Astrocyte (in vitro differentiated cells and primary cell): ENCODE data around the gene FOXP2. TPM values are rescaled to one million over a fixed set of nuclear protein-coding genes. Genes with fewer than 3 reads are reported as not detected.
"Not testable (repeated sequence)": the region's sequence is repeated elsewhere in the genome, so short reads cannot be mapped to it uniquely, and the experiment has no call there.

Source experiments
- DNase-seq: peaks from one replicate; pipeline ENCODE4 v3.0.0-alpha.2; 2010; ENCODE audit warnings: low read depth
- FAIRE-seq: peaks from 2 replicates; lab custom pipeline; 2011; peaks lifted over from hg19 to GRCh38; lab: Jason Lieb, UNC
- H2AFZ ChIP-seq: 2 replicates; pipeline ENCODE4 v1.6.0; 2012; ENCODE audit warnings: low read depth, low read length, inconsistent platforms
- H3K27ac ChIP-seq: 2 replicates; pipeline ENCODE4 v1.5.1; 2011; ENCODE audit warnings: low read depth, low read length, inconsistent platforms
- H3K27me3 ChIP-seq: 2 replicates; pipeline ENCODE4 v1.6.0; 2011; ENCODE audit warnings: low read length, inconsistent platforms; ENCODE audit not compliant: insufficient read depth
- H3K36me3 ChIP-seq: 2 replicates; pipeline ENCODE4 v1.5.1; 2011; ENCODE audit warnings: low read length, inconsistent platforms; ENCODE audit not compliant: insufficient read depth
- H3K4me1 ChIP-seq: 2 replicates; pipeline ENCODE4 v1.5.1; 2011; ENCODE audit warnings: low read length, inconsistent platforms; ENCODE audit not compliant: insufficient read depth
- H3K4me2 ChIP-seq: 2 replicates; pipeline ENCODE4 v1.6.0; 2012; ENCODE audit warnings: low read length, inconsistent platforms
- H3K4me3 ChIP-seq: 2 replicates; pipeline ENCODE4 v1.5.1; 2011; ENCODE audit warnings: low read depth, mild to moderate bottlenecking, low read length, inconsistent platforms; ENCODE audit not compliant: insufficient read depth
- H3K79me2 ChIP-seq: 2 replicates; pipeline ENCODE4 v1.6.0; 2012; ENCODE audit warnings: mild to moderate bottlenecking, low read length, inconsistent platforms; ENCODE audit not compliant: insufficient read depth
- H3K9ac ChIP-seq: 2 replicates; pipeline ENCODE4 v1.6.0; 2012; ENCODE audit warnings: mild to moderate bottlenecking, low read length, inconsistent platforms
- H3K9me3 ChIP-seq: 2 replicates; pipeline ENCODE4 v1.5.1; 2012; ENCODE audit warnings: low read depth, mild to moderate bottlenecking, low read length, inconsistent platforms; ENCODE audit not compliant: insufficient read depth
- H4K20me1 ChIP-seq: 2 replicates; pipeline ENCODE4 v1.6.0; 2012; ENCODE audit warnings: low read length, inconsistent platforms; ENCODE audit not compliant: insufficient read depth
- H3K27ac Mint-ChIP-seq: one replicate; pipeline ENCODE4 v1.8.0; 2021; ENCODE audit warnings: mild to moderate bottlenecking, mixed read lengths; ENCODE audit not compliant: unreplicated experiment
- H3K27me3 Mint-ChIP-seq: one replicate; pipeline ENCODE4 v1.8.0; 2021; ENCODE audit warnings: low read depth, mixed read lengths; ENCODE audit not compliant: unreplicated experiment
- H3K36me3 Mint-ChIP-seq: one replicate; pipeline ENCODE4 v1.8.0; 2021; ENCODE audit warnings: low read depth, mixed read lengths; ENCODE audit not compliant: unreplicated experiment
- H3K4me1 Mint-ChIP-seq: one replicate; pipeline ENCODE4 v1.8.0; 2021; ENCODE audit warnings: low read depth, mixed read lengths; ENCODE audit not compliant: unreplicated experiment
- H3K4me3 Mint-ChIP-seq: one replicate; pipeline ENCODE4 v1.8.0; 2021; ENCODE audit warnings: mild to moderate bottlenecking, moderate library complexity, mixed read lengths; ENCODE audit not compliant: unreplicated experiment
- H3K9me3 Mint-ChIP-seq: one replicate; pipeline ENCODE4 v1.8.0; 2021; ENCODE audit warnings: mild to moderate bottlenecking, mixed read lengths; ENCODE audit not compliant: unreplicated experiment
- EZH2 ChIP-seq: IDR thresholded peaks from 2 replicates; pipeline ENCODE4 v1.6.1; 2012; ENCODE audit warnings: mild to moderate bottlenecking, low read length, inconsistent platforms; ENCODE audit not compliant: insufficient read depth
- total RNA-seq: library from RNA; stranded (reverse); gene quantifications from 2 replicates; pipeline ENCODE4 v1.2.1, GENCODE V29; 2021
- TF ChIP-seq, protein P1 (sequence below): IDR thresholded peaks from 2 replicates; pipeline ENCODE4 v1.5.1; 2011; ENCODE audit warnings: low read depth, mild to moderate bottlenecking, inconsistent platforms, low read length, moderate library complexity; ENCODE audit not compliant: insufficient read depth

Gene FOXP2
- total RNA-seq, 1 donor from 2014 or later: 3.4 TPM

DNA sequence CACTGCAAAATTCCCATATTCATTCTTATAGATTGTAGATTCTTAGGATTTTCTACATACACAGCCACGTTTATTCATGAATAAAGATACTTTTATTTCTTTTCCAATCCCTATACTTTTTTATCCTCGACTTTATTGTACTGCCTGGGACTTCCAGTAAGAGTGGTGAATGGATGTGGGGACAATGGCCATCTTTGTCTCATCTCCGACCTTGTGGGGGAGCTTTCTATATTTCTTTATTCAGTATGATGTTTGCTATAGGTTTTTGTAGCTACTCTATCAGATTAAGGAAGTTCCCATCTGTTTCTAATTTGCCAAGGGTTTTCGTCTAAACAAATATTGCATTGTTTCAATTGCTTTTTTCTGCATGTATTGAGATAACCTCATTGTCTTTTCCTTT is 184.3 kb downstream of the FOXP2 start:
- H3K27me3 ChIP-seq: no peaks in the 10 kb centered on the region
- no peak for FAIRE-seq

DNA sequence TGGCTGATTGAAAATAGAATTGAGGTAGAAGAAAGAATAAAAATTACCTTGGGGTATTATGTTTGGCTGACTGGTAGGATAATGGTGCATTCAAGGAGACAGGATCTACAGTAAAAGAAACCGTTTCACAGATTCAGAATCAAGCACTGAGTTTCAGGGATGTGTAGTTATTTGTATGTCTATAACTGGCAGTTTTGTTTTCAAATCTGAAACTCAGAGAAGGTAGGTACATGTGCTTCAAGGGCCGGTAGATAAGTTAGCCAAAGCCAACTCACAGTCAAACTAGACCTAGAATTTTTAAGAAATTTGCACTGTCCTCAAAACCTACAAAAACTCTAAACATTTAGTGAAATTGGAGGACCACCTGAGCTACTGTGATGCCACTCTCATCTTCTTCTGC is 191.5 kb downstream of the FOXP2 start:
- H3K4me1 Mint-ChIP-seq: no peaks in the 10 kb centered on the region
- H3K27ac ChIP-seq: no peak overlapping the region
- H3K4me1 ChIP-seq: no peaks in the 10 kb centered on the region
- H4K20me1 ChIP-seq: no peaks in the 10 kb centered on the region
- H3K36me3 Mint-ChIP-seq: no peaks in the 10 kb centered on the region
- no peaks in the 10 kb centered on the region for H3K27me3 Mint-ChIP-seq
- no peak overlapping the region for H2AFZ ChIP-seq
- TF ChIP-seq EZH2: no peak
- TF ChIP-seq, protein P1, sequence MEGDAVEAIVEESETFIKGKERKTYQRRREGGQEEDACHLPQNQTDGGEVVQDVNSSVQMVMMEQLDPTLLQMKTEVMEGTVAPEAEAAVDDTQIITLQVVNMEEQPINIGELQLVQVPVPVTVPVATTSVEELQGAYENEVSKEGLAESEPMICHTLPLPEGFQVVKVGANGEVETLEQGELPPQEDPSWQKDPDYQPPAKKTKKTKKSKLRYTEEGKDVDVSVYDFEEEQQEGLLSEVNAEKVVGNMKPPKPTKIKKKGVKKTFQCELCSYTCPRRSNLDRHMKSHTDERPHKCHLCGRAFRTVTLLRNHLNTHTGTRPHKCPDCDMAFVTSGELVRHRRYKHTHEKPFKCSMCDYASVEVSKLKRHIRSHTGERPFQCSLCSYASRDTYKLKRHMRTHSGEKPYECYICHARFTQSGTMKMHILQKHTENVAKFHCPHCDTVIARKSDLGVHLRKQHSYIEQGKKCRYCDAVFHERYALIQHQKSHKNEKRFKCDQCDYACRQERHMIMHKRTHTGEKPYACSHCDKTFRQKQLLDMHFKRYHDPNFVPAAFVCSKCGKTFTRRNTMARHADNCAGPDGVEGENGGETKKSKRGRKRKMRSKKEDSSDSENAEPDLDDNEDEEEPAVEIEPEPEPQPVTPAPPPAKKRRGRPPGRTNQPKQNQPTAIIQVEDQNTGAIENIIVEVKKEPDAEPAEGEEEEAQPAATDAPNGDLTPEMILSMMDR: no peak
- no peak overlapping the region for H3K9ac ChIP-seq
- FAIRE-seq (no peak), DNase-seq (no peak)
- no peak overlapping the region for H3K4me2 ChIP-seq
- H3K27me3 ChIP-seq: no peaks in the 10 kb centered on the region
- H3K9me3 ChIP-seq: no peaks in the 10 kb centered on the region
- no peak overlapping the region for H3K4me3 Mint-ChIP-seq
- H3K79me2 ChIP-seq: no peaks in the 10 kb centered on the region
- no peak overlapping the region for H3K27ac Mint-ChIP-seq
- H3K9me3 Mint-ChIP-seq: no peaks in the 10 kb centered on the region
- no peaks in the 10 kb centered on the region for H3K36me3 ChIP-seq
- H3K4me3 ChIP-seq: no peak overlapping the region

More for the DNA sequence above, 184.3 kb downstream of the FOXP2 start:
- no peak for DNase-seq
- no peak overlapping the region for H2AFZ ChIP-seq
- no peaks in the 10 kb centered on the region for H3K4me1 Mint-ChIP-seq
- H3K4me2 ChIP-seq: no peak overlapping the region
- no peaks in the 10 kb centered on the region for H3K4me1 ChIP-seq
- H3K4me3 ChIP-seq: no peak overlapping the region
- H3K4me3 Mint-ChIP-seq: no peak overlapping the region
- H3K9me3 Mint-ChIP-seq: no peaks in the 10 kb centered on the region
- H4K20me1 ChIP-seq: no peaks in the 10 kb centered on the region
- no peak overlapping the region for H3K9ac ChIP-seq
- TF ChIP-seq EZH2: no peak
- TF ChIP-seq, protein P1: no peak
- no peaks in the 10 kb centered on the region for H3K79me2 ChIP-seq
- H3K27ac ChIP-seq: no peak overlapping the region
- H3K9me3 ChIP-seq: no peaks in the 10 kb centered on the region
- H3K36me3 ChIP-seq: no peaks in the 10 kb centered on the region
- no peaks in the 10 kb centered on the region for H3K36me3 Mint-ChIP-seq
- no peaks in the 10 kb centered on the region for H3K27me3 Mint-ChIP-seq
- no peak overlapping the region for H3K27ac Mint-ChIP-seq

DNA sequence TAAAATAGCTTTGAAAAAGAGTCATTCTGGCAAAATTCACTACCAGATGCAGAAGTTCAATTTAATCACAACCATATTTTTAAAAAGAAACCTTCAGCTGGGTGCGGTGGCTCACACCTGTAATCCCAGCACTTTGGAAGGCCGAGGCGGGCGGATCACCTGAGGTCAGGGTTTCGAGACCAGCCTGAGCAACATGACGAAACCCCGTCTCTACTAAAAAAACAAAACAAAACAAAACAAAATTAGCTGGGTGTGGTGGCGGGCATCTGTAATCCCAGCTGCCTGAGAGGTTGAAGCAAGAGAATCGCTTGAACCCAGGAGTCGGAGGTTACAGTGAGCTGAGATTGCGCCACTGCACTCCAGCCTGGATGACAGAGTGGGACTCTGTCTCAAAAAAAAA is 194.2 kb downstream of the FOXP2 start:
- not testable (repeated sequence) for H3K27me3 Mint-ChIP-seq, H3K4me1 ChIP-seq, H3K4me3 Mint-ChIP-seq, FAIRE-seq, H4K20me1 ChIP-seq, H3K4me2 ChIP-seq, H3K4me1 Mint-ChIP-seq, H3K36me3 ChIP-seq, H3K9me3 Mint-ChIP-seq, H2AFZ ChIP-seq, H3K27me3 ChIP-seq, H3K79me2 ChIP-seq, H3K27ac ChIP-seq, H3K9me3 ChIP-seq, DNase-seq, H3K9ac ChIP-seq, H3K4me3 ChIP-seq, H3K27ac Mint-ChIP-seq, H3K36me3 Mint-ChIP-seq
